Calu3 (cell line): Measurements from ENCODE around the gene ZFAND4. TPM values are rescaled to one million over a fixed set of nuclear protein-coding genes. Genes with fewer than 3 reads are reported as not detected.

Experiments
- BruUV-seq: library from RNA; stranded (reverse); fragments of 400-500 nt; replicated peaks from 2 replicates; lab custom pipeline; 2021; lab: Mats Ljungman, UMichigan
- CTCF ChIA-PET: fragments of 300-600 bp; sonication (Branson Sonifier 250); formaldehyde crosslinking; loops from one replicate; lab custom pipeline; 2022; ENCODE audit warnings: antibody characterized with exemption; lab: Charles Lee
- DNase-seq: peaks from one replicate; pipeline ENCODE4 v3.0.0; 2022
- H3K27ac Mint-ChIP-seq: one replicate; pipeline ENCODE4 v1.8.0; 2022; ENCODE audit warnings: mixed read lengths; ENCODE audit not compliant: unreplicated experiment
- H3K27me3 Mint-ChIP-seq: one replicate; pipeline ENCODE4 v1.8.0; 2022; ENCODE audit warnings: mixed read lengths; ENCODE audit not compliant: unreplicated experiment
- H3K36me3 Mint-ChIP-seq: one replicate; pipeline ENCODE4 v1.8.0; 2022; ENCODE audit warnings: mild to moderate bottlenecking, moderate library complexity, mixed read lengths; ENCODE audit not compliant: insufficient read depth, unreplicated experiment
- H3K4me1 Mint-ChIP-seq: one replicate; pipeline ENCODE4 v1.8.0; 2022; ENCODE audit warnings: mild to moderate bottlenecking, low read depth, mixed read lengths; ENCODE audit not compliant: unreplicated experiment
- H3K4me3 Mint-ChIP-seq: one replicate; pipeline ENCODE4 v1.8.0; 2022; ENCODE audit warnings: mild to moderate bottlenecking, low read depth, moderate library complexity, mixed read lengths; ENCODE audit not compliant: unreplicated experiment
- H3K9me3 Mint-ChIP-seq: one replicate; pipeline ENCODE4 v1.8.0; 2022; ENCODE audit warnings: low read depth, mixed read lengths; ENCODE audit not compliant: unreplicated experiment
- intact Hi-C: fragments of 100-400 bp; cut with micrococcal nuclease; formaldehyde crosslinking; loops from one replicate; pipeline ENCODE4 v1.10.0; 2022; ENCODE audit not compliant: unreplicated experiment
- total RNA-seq: library from RNA; stranded (reverse); gene quantifications from 2 replicates; pipeline ENCODE4 v1.2.3, GENCODE V29; 2022
- TF ChIP-seq, protein P1 (sequence below): fragments of 200-600 bp; IDR thresholded peaks from one replicate; pipeline ENCODE4 v1.8.0; 2022; ENCODE audit warnings: antibody characterized with exemption; ENCODE audit not compliant: unreplicated experiment

ZFAND4 gene
- total RNA-seq, 1 experiment from 2014 or later, result 7.5 TPM

DNA sequence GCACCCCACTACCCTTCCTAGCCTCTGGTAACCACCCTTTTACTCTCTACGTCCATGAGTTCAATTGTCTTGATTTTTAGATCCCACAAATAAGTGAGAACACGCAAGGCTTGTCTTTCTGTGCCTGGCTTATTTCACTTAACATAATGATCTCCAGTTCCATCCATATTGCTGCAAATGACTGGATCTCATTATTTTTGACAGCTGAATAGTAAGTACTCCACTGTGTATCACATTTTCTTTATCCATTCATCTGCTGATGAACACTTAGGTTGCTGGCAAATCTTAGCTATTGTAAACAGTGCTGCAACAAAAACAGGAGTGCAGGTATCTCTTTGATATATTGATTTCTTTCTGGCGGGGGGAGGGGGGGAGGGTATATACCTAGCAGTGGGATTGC lies 106.2 kb downstream of the ZFAND4 start:
- intact Hi-C loops, result no loop called here
- TF ChIP-seq, protein P1, sequence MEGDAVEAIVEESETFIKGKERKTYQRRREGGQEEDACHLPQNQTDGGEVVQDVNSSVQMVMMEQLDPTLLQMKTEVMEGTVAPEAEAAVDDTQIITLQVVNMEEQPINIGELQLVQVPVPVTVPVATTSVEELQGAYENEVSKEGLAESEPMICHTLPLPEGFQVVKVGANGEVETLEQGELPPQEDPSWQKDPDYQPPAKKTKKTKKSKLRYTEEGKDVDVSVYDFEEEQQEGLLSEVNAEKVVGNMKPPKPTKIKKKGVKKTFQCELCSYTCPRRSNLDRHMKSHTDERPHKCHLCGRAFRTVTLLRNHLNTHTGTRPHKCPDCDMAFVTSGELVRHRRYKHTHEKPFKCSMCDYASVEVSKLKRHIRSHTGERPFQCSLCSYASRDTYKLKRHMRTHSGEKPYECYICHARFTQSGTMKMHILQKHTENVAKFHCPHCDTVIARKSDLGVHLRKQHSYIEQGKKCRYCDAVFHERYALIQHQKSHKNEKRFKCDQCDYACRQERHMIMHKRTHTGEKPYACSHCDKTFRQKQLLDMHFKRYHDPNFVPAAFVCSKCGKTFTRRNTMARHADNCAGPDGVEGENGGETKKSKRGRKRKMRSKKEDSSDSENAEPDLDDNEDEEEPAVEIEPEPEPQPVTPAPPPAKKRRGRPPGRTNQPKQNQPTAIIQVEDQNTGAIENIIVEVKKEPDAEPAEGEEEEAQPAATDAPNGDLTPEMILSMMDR, result no peak
- BruUV-seq, result no TSS peak
- DNase-seq, result no peak
- Mint-ChIP-seq H3K4me3 (no peak overlapping the region), H3K9me3 (no peaks in the 10 kb centered on the region), H3K27me3 (no peaks in the 10 kb centered on the region), H3K27ac (no peak overlapping the region), H3K4me1 (no peaks in the 10 kb centered on the region), H3K36me3 (no peaks in the 10 kb centered on the region)
- CTCF ChIA-PET, result no interaction called here

Other genes starting within 250 kb of the ZFAND4 start
- 25.5 and 31.9 TPM in 2 replicates for gene WASHC2C, start 54.5 kb upstream of the ZFAND4 start, total RNA-seq
- gene AGAP4, start 174.7 kb upstream of the ZFAND4 start, total RNA-seq, result 31.4 and 33.3 TPM in 2 replicates